ENCODE measurements around the gene ZHX3. TPM values are rescaled to one million over a fixed set of nuclear protein-coding genes. Genes with fewer than 3 reads are reported as not detected.

The ZHX3 gene, protein sequence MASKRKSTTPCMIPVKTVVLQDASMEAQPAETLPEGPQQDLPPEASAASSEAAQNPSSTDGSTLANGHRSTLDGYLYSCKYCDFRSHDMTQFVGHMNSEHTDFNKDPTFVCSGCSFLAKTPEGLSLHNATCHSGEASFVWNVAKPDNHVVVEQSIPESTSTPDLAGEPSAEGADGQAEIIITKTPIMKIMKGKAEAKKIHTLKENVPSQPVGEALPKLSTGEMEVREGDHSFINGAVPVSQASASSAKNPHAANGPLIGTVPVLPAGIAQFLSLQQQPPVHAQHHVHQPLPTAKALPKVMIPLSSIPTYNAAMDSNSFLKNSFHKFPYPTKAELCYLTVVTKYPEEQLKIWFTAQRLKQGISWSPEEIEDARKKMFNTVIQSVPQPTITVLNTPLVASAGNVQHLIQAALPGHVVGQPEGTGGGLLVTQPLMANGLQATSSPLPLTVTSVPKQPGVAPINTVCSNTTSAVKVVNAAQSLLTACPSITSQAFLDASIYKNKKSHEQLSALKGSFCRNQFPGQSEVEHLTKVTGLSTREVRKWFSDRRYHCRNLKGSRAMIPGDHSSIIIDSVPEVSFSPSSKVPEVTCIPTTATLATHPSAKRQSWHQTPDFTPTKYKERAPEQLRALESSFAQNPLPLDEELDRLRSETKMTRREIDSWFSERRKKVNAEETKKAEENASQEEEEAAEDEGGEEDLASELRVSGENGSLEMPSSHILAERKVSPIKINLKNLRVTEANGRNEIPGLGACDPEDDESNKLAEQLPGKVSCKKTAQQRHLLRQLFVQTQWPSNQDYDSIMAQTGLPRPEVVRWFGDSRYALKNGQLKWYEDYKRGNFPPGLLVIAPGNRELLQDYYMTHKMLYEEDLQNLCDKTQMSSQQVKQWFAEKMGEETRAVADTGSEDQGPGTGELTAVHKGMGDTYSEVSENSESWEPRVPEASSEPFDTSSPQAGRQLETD
- total RNA-seq = 10 to 100 TPM; 47.1 to 58.6 (median 50.7) TPM

DNA sequence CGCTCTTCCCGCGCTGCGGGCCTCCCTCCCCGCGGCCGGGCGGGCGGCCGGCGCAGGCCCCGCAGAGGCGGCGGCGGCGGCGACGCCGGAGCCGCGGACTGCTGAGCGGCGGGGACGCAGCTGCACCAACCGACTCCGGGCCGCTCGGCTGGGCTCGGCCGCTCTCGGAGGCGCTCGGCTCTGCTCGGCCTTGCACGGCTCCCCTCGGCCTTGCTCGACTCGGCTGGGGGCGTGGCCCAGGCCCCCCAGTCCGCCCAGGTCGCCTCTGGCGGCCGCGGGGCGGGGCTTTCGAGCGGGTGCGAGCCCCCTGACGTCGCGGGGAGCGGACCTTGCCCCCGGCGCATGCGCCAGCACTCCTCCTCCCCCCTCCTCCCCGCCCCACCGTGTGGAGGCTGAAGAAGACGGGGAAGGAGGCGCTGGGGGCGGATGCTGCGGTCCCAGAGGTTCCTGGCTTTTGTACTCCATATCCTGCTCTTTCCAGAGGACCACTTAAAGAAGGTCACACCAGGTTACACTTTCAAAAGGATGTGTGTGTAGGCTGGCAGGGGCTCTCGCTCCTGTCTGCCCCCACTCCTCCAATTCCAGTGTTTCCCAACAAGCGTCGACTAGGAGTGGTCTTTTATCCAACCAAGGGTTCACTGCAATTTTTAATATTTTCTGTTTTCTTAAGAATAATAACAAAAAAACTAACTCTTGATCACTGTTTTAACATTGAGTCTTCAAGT, at the start of gene ZHX3:
ZHX3 (minus strand) TSS at position 186 of the 725 bp plus-strand sequence. CDS start 112,815 bp downstream, outside the sequence.
- WGBS, 2 donors = 0 to 4% methylated on average over 5 to 32 of the region's 64 CpGs

DNA sequence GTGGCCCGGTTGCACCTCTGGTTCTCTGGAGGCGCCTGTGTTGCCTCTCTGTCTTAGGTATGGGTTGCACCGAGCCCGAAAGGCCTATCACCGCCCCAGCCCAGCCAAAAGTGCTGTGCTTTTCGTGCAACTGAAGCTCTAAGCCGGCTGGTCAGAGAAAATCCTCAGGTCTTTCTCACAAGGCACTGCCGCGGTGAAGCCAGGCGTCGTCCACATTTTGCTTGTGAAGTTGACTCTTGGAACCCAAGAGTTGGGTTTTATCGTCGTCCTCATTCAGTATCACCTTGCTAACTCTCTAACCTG, 49.8 kb upstream of the ZHX3 start:
- peaks cover 0 to 8% (median 0%) of the 10 kb centered on the region in 4 donors for H3K9me3 ChIP-seq
- TF ChIP-seq POLR2A (IDR thresholded peaks at IDR 0.05) (no peak), EP300 (IDR thresholded peaks at IDR 0.05) (no peak)
- TF ChIP-seq, protein P1, sequence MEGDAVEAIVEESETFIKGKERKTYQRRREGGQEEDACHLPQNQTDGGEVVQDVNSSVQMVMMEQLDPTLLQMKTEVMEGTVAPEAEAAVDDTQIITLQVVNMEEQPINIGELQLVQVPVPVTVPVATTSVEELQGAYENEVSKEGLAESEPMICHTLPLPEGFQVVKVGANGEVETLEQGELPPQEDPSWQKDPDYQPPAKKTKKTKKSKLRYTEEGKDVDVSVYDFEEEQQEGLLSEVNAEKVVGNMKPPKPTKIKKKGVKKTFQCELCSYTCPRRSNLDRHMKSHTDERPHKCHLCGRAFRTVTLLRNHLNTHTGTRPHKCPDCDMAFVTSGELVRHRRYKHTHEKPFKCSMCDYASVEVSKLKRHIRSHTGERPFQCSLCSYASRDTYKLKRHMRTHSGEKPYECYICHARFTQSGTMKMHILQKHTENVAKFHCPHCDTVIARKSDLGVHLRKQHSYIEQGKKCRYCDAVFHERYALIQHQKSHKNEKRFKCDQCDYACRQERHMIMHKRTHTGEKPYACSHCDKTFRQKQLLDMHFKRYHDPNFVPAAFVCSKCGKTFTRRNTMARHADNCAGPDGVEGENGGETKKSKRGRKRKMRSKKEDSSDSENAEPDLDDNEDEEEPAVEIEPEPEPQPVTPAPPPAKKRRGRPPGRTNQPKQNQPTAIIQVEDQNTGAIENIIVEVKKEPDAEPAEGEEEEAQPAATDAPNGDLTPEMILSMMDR (IDR thresholded peaks at IDR 0.05) = no peak
- peaks cover 0 to 16% (median 0%) of the 10 kb centered on the region in 4 donors for H3K4me1 ChIP-seq
- H3K4me3 ChIP-seq = peak overlapping the region in 1 of 4 donors; percentile 55
- H3K36me3 ChIP-seq = no peaks in the 10 kb centered on the region
- peak overlapping the region in 1 of 4 donors; percentile 32 for H3K27ac ChIP-seq
- H3K27me3 ChIP-seq = peaks cover 0 to 32% of the 10 kb centered on the region in 2 donors
- 79 to 88% methylated on average over 13 of the region's 13 CpGs for WGBS, 2 donors
- DNase-seq (ENCODE audit: low spot score in 2 of 2) = no peak

More for the DNA sequence above, at the start of gene ZHX3:
- Histone ChIP-seq H3K27ac (peak within 1 kb of the TSS; percentile 76 to 95 (median 86)), H3K9me3 (no peaks in the 10 kb centered on the region), H3K4me1 (peaks cover 0 to 39% (median 8%) of the 10 kb centered on the region in 4 donors), H3K27me3 (no peaks in the 10 kb centered on the region), H3K36me3 (no peaks in the 10 kb centered on the region), H3K4me3 (peak within 1 kb of the TSS; percentile 83 to 90 (median 86))
- DNase-seq (ENCODE audit: low spot score in 2 of 2) = peak; percentile 86 to 92
- TF ChIP-seq, protein P1 (IDR thresholded peaks at IDR 0.05) = no peak
- TF ChIP-seq EP300 (IDR thresholded peaks at IDR 0.05) (peak; percentile 63 to 89), POLR2A (IDR thresholded peaks at IDR 0.05) (peak; percentile 67 to 74)

DNA sequence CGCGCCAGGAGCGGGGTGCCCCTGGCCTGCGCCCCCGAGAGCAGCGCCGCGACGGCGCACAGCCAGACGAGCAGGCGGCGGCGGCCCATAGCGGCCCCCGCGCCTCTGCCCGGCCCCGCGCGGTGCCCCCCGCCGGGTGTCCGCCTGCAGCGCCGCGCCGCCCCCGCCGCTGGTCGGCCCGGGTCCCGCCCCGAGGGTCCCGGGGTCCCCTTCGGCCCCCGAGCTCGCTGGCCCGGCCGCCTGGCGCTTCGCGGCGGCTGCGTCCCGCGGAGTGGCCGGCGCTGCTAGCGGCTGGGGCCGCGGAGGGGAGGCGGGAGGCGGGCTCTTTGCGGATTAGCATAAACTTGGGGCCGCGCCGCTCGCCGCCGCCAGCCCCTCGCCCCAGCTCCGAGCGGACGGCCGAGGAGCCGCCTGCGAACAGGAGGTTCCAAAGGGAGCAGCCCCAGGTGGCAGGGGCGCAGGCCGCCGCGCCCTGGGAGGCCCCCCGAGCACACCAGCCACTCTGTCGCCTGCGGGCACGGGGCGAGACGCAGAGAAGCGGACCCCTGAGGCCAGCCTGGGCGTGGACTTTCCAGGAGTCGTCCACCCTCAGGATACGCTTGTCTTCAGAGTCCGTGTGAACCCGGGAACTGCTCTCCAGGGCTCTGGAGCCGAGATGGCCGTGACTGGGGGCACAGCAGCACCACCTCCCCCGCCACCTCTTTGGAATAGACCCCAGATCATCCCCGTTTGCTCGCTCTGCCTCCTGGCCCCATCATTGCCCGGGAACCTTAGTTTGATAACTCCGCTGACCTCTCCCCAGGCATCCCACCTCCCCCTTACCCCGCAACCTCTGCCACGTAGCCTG, 49.2 kb upstream of the ZHX3 start, which contains the start of gene EMILIN3:
EMILIN3 (minus strand) TSS at position 273 of the 847 bp plus-strand sequence; CDS start at position 89, 184 bp downstream.
- peaks cover 0 to 32% of the 10 kb centered on the region in 2 donors for H3K27me3 ChIP-seq
- H3K4me1 ChIP-seq = peaks cover 0 to 16% (median 0%) of the 10 kb centered on the region in 4 donors
- no peak for DNase-seq (ENCODE audit: low spot score in 2 of 2)
- H3K27ac ChIP-seq = peak within 1 kb of the TSS in 2 of 4 donors; percentile 16 to 32
- H3K4me3 ChIP-seq = peak within 1 kb of the TSS; percentile 12 to 55 (median 32)
- no peak for TF ChIP-seq EP300 (IDR thresholded peaks at IDR 0.05)
- TF ChIP-seq, protein P1 (IDR thresholded peaks at IDR 0.05) = no peak
- TF ChIP-seq POLR2A (IDR thresholded peaks at IDR 0.05) = no peak
- H3K36me3 ChIP-seq = peaks cover 0 to 1% (median 0%) of the 10 kb centered on the region in 3 donors
- H3K9me3 ChIP-seq = peaks cover 0 to 8% (median 0%) of the 10 kb centered on the region in 4 donors
- WGBS, 2 donors = 11 to 49% methylated on average over 12 to 55 of the region's 93 CpGs
